Epithelial cell of umbilical artery (primary cell): ENCODE data around the gene SC5D. TPM values are rescaled to one million over a fixed set of nuclear protein-coding genes. Genes with fewer than 3 reads are reported as not detected.

ENCODE experiments used
- total RNA-seq: library from RNA; depleted of rRNA; stranded (reverse); fragments of >200 nt; gene quantifications from 2 replicates; pipeline ENCODE4 v1.2.3, GENCODE V29; 2014

Gene SC5D
- 39.3 and 51.8 TPM in 2 replicates for total RNA-seq

GRCh38 chr11:121292495-121293287 lies at the start of gene SC5D:
TSS of gene SC5D (plus strand) at chr11:121292771. CDS start at chr11:121303376, 10,605 bp downstream.

Other genes starting within 250 kb of the SC5D start
- gene TECTA, start 191.5 kb upstream of the SC5D start, total RNA-seq = under 0.01 and 0.15 TPM in 2 replicates
- 0.32 and 0.91 TPM in 2 replicates for gene SORL1, start 159.5 kb downstream of the SC5D start, total RNA-seq